DMS53 (cell line): ENCODE data around the gene GPSM3.
"Not testable (repeated sequence)": the region's sequence is repeated elsewhere in the genome, so short reads cannot be mapped to it uniquely, and the experiment has no call there.

ENCODE experiments used
- DNase-seq: peaks from one replicate; lab custom pipeline; 2025; lab: John Stamatoyannopoulos, UW

GPSM3 gene

DNA sequence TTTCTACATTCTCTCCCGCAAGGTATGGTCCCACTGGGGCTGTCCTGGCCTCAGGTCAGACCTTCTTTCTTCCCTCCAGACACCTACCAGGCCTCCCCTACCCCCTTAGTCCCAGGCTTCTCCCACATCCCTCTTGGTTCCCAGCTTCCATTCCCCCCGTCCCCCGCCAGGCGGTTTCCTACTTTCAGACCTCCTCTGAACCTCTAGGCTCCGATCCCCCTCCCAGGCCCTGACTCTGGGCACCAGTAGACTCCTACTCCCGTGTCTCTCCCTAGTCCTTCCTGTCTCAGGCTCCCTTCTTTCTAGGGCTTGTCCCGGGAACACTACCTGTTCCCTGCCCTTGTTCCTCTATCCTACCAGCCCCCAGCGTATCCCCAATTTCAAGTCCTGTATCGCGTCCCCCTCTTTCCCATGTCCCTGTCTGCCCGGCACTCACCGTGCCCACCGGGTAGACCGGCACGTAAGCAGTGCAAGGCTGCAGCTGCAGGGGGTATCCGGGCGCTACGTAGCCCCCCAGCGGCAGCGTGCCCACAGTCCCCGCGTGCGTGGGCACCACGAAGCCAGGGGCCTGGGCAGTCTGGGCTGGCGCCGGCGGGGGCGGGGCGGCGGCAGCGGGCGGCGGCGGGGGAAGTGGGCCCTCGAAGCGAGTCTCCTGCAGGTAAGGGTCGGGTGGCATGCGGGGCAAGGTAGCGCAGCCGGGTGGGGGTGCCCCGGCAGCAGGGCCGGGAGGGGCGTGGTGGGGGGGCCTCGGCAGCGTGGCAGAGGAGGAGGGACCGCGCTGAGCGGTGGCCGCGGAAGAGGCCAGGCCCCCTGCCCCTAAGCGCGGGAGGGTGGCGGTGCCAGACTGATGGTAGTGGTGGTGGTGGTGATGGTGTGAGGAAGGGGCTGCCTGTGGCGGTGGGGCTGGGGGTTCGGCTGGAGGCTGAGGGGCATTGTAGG lies 42.2 kb downstream of the GPSM3 start:
- no peak for DNase-seq

DNA sequence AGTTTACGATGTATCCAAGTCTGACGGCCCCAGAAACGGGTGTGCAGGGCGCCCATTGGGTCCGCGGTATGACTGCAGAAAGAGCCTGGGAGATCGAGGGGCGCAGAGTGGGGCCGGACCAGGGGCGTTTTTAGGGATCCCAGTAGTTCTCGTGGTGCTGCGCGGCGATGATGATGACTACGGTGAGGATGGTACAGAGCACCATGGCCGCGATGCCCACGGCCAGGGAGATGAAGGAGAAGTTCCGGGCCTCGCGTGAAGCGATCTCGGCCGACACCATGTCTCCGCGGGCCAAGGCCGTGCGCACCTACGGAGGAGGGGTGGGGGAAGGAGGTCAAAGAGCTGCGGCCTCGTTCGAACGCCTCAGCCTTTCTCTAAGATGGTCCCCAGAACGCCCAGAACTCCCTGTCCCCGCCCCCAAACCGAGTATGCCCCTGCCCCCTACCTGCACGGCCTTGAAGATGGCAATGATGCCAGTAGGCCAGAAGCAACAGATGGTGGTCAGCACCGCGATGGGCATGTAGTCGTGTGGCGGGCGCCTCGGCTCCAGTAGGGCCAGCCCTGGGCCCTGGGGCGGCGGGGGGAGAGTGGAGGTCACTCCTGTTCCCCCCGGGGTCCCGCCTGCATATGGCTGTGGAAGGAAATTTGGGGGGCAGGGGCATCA lies 43.2 kb downstream of the GPSM3 start:
- DNase-seq = no peak

DNA sequence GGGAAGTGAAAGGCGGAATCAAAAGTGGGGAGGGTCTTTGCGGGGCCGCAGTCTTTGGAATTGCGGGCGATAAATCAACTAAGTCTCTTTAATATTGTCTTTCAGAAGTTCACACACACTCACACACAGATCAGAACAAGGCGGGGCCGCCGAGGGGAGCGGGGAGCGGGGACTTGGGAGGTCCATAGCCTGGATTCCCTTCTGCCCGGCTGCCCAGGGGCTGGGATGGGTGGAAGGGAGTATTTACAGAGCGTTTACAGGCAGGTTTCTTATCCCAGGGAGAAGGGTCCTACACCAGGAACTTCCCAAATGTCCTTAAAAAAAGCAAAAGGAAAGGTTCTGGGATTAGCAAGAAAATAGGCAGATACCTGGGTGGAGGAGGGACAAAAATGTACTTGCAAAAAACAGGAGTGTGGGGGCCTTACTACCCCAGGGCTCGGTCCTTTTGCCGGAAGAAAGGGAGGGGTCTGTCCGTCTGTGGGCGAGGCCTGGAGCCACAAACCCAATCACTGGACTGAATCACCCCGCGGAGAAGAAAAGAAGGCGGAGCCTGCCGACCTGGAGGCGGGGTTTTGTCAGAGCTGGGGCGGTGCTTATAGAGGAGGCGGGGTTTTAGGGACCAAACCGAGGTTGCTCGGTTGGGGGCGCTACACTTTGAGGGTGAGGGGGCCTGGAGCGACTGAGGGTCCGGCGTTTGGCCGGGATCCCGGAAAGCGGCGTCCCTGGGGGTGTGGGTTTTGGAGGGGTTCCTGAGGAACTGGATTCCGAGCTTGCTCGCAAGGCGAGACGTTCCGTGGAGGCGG lies 44.0 kb downstream of the GPSM3 start:
- no peak for DNase-seq

DNA sequence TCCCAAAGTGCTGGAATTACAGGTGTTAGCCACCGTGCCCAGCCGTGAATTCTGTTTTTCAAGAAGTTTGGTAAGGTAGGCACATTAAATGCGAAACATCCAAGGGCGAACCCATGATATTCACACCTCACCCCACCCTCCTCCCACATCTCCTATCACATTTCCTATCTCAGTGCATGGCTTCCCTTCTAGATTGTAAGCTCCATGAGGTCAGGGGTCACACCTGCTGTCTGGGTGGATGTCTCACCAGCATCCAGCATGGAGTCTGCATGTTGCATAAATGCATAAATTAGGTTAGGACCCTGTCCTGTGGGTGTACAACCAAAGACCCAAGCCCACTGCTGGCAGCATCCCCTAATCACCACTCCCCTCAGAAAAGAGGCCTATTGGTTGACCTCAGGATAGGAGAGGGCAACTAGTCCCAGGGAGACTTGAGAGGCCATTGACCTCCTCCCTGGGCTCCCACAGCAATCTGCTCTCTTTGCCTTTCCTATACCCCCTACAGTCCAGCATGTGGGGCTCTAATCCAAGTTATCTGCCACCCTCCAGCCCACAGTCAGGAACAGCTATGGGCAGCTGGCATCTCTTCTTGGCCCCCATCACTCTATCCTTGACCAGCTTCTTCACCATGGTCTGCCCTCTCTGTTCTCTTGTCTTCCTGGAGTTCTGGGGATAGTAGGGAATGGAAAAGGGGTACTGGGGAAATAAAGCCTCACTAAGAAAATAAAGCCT lies 44.9 kb downstream of the GPSM3 start:
- DNase-seq = no peak

DNA sequence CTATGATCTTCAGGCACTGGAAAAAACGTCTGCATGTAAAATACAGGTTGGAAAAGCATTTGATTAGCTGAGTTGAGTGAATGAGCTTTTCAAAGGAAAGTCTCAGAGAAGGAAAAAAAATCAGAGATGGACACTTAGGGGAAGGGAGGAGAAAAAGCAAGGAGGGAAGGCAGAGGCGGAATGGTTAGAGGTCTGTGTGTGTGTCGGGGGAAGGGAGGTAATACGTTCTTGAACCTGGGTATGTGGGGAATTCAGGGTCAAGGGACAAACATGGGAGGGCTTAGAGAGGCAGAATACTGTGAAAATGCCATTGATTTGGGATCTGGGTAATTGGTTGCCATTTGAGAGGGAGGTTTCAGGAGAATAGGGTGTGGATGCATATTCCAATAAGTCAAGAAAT lies 45.8 kb downstream of the GPSM3 start:
- DNase-seq = no peak

DNA sequence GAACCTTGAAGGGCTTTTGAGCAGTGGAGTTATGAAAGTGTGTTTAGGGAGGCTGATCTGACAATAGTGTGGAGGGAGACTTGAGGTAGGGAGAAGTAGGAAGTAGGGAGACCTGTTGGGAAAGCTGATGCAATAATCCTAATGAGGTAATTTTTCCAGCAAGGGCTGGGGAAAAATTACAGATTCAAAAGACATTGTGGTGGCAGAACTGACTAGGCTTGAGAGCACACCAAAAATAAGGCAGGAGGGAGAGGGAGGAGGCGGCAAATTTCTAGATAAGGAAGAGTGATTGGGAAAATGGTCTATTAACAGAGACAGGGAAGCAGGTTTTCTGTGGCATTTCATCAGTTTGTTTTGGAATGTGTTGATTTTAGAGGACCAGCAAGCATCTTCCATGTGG lies 46.2 kb downstream of the GPSM3 start:
- no peak for DNase-seq

DNA sequence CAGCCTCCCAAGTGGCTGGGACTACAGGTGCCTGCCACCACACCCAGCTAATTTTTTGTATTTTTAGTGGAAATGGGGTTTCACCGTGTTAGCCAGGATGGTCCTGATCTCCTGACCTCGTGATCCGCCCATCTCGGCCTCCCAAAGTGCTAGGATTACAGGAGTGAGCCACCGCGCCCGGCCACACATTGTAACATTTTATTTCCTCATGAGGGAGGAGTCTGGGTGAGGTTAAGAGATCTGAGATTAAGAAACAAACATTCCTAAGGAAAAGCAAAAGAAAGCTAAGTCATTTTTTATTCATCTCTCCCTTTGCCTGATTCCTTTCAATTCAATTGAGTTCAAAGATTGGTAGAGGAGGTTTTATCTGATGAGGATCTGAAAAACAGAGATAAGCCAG lies 48.2 kb downstream of the GPSM3 start:
- DNase-seq = not testable (repeated sequence)
